ENCODE measurements around the gene OSM.

Gene OSM

DNA sequence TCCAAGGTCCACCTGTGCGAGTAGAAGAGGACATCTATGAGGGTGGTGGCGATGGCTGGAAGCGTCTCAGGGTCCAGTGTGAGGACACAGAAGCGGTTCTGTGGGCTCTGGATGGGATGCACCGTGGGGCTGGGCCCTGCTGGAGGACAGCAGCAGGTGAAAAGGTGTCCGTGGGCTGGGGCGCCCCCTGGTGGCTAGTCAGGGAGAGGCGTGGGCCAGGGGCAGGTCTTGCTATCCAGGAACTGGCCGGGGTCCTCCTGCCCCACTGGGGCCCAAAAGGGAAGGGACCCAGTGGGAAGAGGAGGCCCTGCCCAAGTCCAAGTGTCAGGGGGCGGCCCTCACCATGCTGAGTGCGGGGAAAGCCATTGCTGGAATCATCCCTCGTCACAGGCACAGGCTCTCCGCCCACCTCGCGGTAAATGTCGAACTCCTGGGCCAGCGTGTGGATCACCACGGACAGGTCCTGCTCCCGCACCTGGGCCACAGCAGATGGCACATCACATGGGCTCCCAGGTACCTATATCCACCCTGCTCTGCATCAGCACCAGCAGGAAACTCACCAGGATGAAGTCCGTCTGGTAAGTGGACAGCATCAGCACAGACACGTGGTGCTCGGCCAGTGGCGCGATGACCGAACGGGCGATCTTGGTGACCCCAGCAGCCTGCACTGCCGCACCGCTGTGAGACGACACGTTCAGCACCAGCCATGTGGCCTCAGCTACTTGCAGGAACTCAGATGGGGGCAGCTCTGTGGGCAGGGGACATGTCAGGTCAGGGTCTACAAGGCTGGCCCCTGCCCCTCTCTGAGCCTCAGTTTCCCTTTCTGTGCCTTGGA lies 20.4 kb upstream of the OSM start:
- ChIA-PET CTCF (interaction anchor here (0.7 to 10.0 kb wide), 68 partner anchors 8 to 662 kb away, joined by 3 to 307 read pairs (median 6); partner anchors contain the start of genes CCDC157, MTFP1, OSM and RNF215), POLR2A (interaction anchor here (0.6 to 1.3 kb wide), 2 partner anchors 98 to 182 kb away, joined by 4 read pairs; no protein-coding TSS in a partner anchor)
- peak; percentile 87 for DNase-seq (ENCODE audit: extremely low spot score)
- TF ChIP-seq, protein P1, sequence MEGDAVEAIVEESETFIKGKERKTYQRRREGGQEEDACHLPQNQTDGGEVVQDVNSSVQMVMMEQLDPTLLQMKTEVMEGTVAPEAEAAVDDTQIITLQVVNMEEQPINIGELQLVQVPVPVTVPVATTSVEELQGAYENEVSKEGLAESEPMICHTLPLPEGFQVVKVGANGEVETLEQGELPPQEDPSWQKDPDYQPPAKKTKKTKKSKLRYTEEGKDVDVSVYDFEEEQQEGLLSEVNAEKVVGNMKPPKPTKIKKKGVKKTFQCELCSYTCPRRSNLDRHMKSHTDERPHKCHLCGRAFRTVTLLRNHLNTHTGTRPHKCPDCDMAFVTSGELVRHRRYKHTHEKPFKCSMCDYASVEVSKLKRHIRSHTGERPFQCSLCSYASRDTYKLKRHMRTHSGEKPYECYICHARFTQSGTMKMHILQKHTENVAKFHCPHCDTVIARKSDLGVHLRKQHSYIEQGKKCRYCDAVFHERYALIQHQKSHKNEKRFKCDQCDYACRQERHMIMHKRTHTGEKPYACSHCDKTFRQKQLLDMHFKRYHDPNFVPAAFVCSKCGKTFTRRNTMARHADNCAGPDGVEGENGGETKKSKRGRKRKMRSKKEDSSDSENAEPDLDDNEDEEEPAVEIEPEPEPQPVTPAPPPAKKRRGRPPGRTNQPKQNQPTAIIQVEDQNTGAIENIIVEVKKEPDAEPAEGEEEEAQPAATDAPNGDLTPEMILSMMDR (IDR thresholded peaks at IDR 0.05; ENCODE audit: control extremely low read depth, extremely low read depth, low read depth, missing control alignments): peak; percentile 94

DNA sequence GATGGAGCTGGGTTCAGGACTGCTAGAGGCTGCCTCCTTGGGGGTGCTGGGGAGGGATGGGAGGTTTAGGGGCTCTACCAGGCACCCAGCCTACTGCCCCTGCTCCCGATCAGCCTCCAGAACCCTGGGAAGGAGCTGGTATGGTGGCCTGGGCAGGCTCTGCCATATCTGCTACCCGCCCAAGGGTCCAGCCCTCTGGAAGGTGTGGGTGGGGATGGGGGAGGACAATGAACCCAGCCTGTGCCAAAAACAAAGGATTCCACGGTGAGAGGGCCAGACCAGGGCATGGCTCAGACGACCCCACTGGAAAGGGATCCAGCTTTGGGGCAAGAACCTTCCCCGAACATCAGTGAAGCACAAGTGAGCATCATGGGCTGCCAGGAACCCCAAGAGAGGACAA lies 19.7 kb upstream of the OSM start:
- ChIA-PET CTCF (interaction anchor here (0.6 to 10.0 kb wide), 18 partner anchors 10 to 234 kb away, joined by 3 to 268 read pairs (median 4); partner anchors contain the start of genes OSM, RNF215, SEC14L2 and TBC1D10A), POLR2A (interaction anchor here (0.6 kb wide), 1 partner anchor 97 kb away, joined by 4 read pairs; no protein-coding TSS in a partner anchor)
- no peak for DNase-seq (ENCODE audit: extremely low spot score)
- TF ChIP-seq, protein P1 (IDR thresholded peaks at IDR 0.05; ENCODE audit: control extremely low read depth, extremely low read depth, low read depth, missing control alignments): no peak

DNA sequence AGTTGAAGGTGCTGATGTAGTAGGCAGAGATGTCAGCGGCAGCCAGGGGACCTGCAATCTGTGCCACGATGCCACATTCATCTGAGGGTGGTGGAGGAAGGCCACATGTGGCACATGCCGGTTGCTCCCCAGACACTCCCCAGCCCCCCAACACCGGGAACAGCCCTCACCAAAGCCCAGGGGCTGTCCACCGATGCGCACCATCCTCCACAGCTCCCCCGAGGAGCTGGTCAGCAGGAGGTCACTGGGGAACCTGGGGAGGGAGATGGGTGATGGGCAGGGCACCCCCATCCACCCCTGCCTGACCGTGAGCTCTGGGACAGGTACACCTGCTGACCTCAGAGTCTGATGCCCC lies 19.2 kb upstream of the OSM start:
- DNase-seq (ENCODE audit: extremely low spot score): no peak
- CTCF ChIA-PET: interaction anchor here (0.6 to 10.0 kb wide), 18 partner anchors 9 to 235 kb away, joined by 3 to 268 read pairs (median 4); partner anchors contain the start of genes OSM, RNF215, SEC14L2 and TBC1D10A
- TF ChIP-seq, protein P1 (IDR thresholded peaks at IDR 0.05; ENCODE audit: control extremely low read depth, extremely low read depth, low read depth, missing control alignments): no peak
- POLR2A ChIA-PET: no interaction called here

DNA sequence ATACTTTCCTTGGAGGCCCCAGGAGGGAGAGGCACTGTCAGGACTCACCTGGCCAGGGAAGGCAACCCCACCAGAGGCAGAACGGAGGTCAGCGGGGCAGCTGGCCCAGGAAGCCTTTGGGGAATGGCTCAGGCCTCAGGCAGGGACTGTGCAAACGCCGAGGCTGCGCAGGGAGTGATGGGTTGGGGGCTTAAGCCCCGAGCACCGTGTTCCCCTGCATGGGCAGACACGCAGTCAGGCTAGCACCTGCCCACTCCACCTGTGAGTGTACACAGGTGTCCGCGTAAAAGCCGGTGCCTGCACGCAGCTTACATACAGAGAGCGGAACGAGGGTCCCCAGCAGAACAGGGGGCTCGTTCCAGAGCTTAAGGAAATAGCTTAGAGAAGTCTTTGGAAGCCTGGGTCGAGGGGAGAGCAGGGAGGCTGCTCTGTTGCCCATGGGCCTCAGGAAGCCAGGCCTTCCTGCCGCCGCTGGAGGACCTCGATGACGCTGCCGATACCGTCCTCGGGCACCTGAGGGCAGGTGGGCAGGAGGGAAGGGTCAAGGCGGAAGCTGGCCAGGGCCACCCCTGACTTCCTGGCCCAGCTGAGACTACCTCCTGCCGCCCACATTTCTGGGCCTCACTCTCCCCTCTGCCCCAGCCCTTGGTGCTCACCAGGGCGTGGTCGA lies 18.7 kb upstream of the OSM start:
- ChIA-PET POLR2A (no interaction called here), CTCF (interaction anchor here (0.8 to 10.0 kb wide), 16 partner anchors 9 to 235 kb away, joined by 3 to 268 read pairs (median 4); partner anchors contain the start of genes OSM, RNF215, SEC14L2 and TBC1D10A)
- TF ChIP-seq, protein P1 (IDR thresholded peaks at IDR 0.05; ENCODE audit: control extremely low read depth, extremely low read depth, low read depth, missing control alignments): no peak
- no peak for DNase-seq (ENCODE audit: extremely low spot score)

DNA sequence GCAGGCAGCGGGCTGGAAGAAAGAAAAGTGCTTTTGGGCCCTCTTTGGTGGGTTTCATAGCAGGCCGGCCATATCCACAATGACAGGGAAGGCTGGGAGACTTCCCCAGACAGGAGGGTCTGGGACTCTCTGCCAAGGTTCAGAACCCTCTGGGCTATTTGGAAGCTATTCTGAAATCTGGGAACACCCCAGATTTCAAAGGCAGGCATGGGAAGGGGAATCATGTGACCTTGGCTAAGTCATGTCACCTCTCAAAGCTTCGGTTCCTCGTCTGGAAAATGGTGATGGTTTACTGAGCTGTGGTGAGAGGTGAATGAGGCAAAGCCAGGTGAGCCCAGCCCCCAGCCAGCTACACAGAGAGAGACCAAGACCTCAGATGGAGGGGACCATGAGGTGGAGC lies 18.0 kb upstream of the OSM start:
- no peak for DNase-seq (ENCODE audit: extremely low spot score)
- ChIA-PET CTCF (interaction anchor here (1.1 to 10.0 kb wide), 5 partner anchors 8 to 103 kb away, joined by 3 to 268 read pairs (median 10); partner anchors contain the start of genes OSM and RNF215), POLR2A (no interaction called here)
- TF ChIP-seq, protein P1 (IDR thresholded peaks at IDR 0.05; ENCODE audit: control extremely low read depth, extremely low read depth, low read depth, missing control alignments): no peak

DNA sequence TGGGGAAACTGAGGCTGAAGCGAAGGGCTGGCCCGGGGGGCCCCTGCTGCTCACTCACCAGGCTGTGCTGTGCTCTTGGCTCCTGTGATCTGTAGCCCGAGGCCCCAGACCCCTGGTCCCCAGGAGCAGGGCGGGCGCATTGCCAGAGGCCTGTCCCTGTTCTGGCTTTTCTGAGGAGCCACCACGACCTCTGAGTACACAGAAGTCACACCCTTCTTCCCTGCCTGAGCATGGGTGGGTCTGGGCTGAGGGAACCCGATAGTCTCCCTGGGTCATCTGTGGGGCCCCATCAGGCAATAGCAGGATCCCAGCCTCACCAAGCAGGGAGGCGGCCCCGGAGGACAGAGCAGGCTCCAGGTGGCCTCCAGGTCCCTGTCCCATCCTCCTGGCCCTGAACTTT lies 17.5 kb upstream of the OSM start:
- TF ChIP-seq, protein P1 (IDR thresholded peaks at IDR 0.05; ENCODE audit: control extremely low read depth, extremely low read depth, low read depth, missing control alignments): no peak
- ChIA-PET CTCF (interaction anchor here (1.0 to 10.0 kb wide), 6 partner anchors 19 to 176 kb away, joined by 3 to 268 read pairs (median 8); partner anchors contain the start of gene OSM), POLR2A (no interaction called here)
- DNase-seq (ENCODE audit: extremely low spot score): no peak

Data from GM10248 (cell line).